A549 (cell line): ENCODE results near the gene FAM47E. TPM values are rescaled to one million over a fixed set of nuclear protein-coding genes. Genes with fewer than 3 reads are reported as not detected.

Source experiments
- ATAC-seq, 2 experiments: fragments of 200-7000 bp in 1 of 2; fragments of >200 bp in 1 of 2; cut with Nextera tagmentation in 1 of 2; cut with Tn5 transposase in 1 of 2; 3 replicates each; pipeline versions ENCODE4 v1.8.0 to v1.9.1; 2018 to 2020; ENCODE audit warnings: mild to moderate bottlenecking in 1 of 2, moderate library complexity in 1 of 2
- CTCF ChIA-PET: fragments of 300-600 bp; sonication (Branson Sonifier 250); formaldehyde crosslinking; extraction: SDS; loops from one replicate; lab custom pipeline; 2021; ENCODE audit warnings: antibody characterized with exemption, inconsistent platforms; lab: Yijun Ruan, JAX
- POLR2A ChIA-PET: fragments of 350-600 bp; formaldehyde crosslinking; extraction: SDS; loops from one replicate; lab custom pipeline; 2021; ENCODE audit warnings: antibody characterized with exemption, inconsistent platforms; lab: Yijun Ruan, JAX
- DNase-seq, 2 experiments: peaks; one replicate each; pipeline versions ENCODE4 v3.0.0 to v3.0.0-alpha.2; 2011 to 2016; ENCODE audit warnings: low read depth in 1 of 2, low spot score in 1 of 2
- FAIRE-seq: peaks from 2 replicates; lab custom pipeline; 2011; peaks lifted over from hg19 to GRCh38; lab: Jason Lieb, UNC
- H3K27ac ChIP-seq, 2 experiments: fragments of >200 bp; sonication (Bioruptor Twin); formaldehyde crosslinking; 3 replicates each; pipeline ENCODE4 v1.5.1; 2016 to 2017
- H3K4me1 ChIP-seq: fragments of >200 bp; sonication (Bioruptor Twin); formaldehyde crosslinking; 3 replicates; pipeline ENCODE4 v1.6.1; 2016
- H3K4me2 ChIP-seq: fragments of >200 bp; sonication (Bioruptor Twin); formaldehyde crosslinking; 3 replicates; pipeline ENCODE4 v1.6.1; 2016
- H3K4me3 ChIP-seq: fragments of >200 bp; sonication (Bioruptor Twin); formaldehyde crosslinking; 3 replicates; pipeline ENCODE4 v1.5.1; 2016
- H3K9me3 ChIP-seq: fragments of >200 bp; sonication (Bioruptor Twin); formaldehyde crosslinking; 3 replicates; pipeline ENCODE4 v1.6.1; 2016
- BCL3 ChIP-seq: fragments of >200 bp; sonication (Bioruptor Twin); formaldehyde crosslinking; IDR thresholded peaks from 3 replicates; pipeline ENCODE4 v1.6.1; 2016
- CBX2 ChIP-seq: fragments of 200-600 bp; sonication (generic); IDR thresholded peaks from 2 replicates; pipeline ENCODE4 v1.6.1; 2016; ENCODE audit warnings: low read depth, mild to moderate bottlenecking, borderline replicate concordance
- CHD2 ChIP-seq: fragments of 150-350 bp; IDR thresholded peaks from 2 replicates; pipeline ENCODE4 v1.6.1; 2014; ENCODE audit warnings: low read length; ENCODE audit not compliant: partially characterized antibody
- EHF ChIP-seq: fragments of 250-450 bp; sonication (Bioruptor Pico); IDR thresholded peaks from 2 replicates; pipeline ENCODE4 v1.5.0; 2020; ENCODE audit warnings: mild to moderate bottlenecking
- EP300 ChIP-seq, 2 experiments: fragments of >200 bp; sonication (Bioruptor Twin); formaldehyde crosslinking; IDR thresholded peaks; 2 replicates in 1 of 2; 3 replicates in 1 of 2; pipeline ENCODE4 v1.6.1; 2016 to 2017
- ESRRA ChIP-seq: fragments of 150-350 bp; IDR thresholded peaks from 2 replicates; pipeline ENCODE4 v1.6.1; 2014; ENCODE audit warnings: mild to moderate bottlenecking, low read length, borderline replicate concordance
- FOSB ChIP-seq: fragments of 250-450 bp; sonication (Bioruptor Pico); IDR thresholded peaks from 2 replicates; pipeline ENCODE4 v1.5.0; 2020; ENCODE audit warnings: mild to moderate bottlenecking, moderate library complexity
- FOSL2 ChIP-seq, 2 experiments: fragments of 450-650 bp in 1 of 2; fragments of >200 bp in 1 of 2; sonication (Bioruptor Twin) in 1 of 2; formaldehyde crosslinking; IDR thresholded peaks; 2 replicates each; pipeline versions ENCODE4 v1.5.0 to v1.6.1; 2016 to 2020; ENCODE audit warnings: mild to moderate bottlenecking in 1 of 2, moderate library complexity in 1 of 2
- FOXS1 ChIP-seq: fragments of 250-450 bp; sonication (Bioruptor Pico); IDR thresholded peaks from 2 replicates; pipeline ENCODE4 v1.5.0; 2020; ENCODE audit warnings: mild to moderate bottlenecking, moderate library complexity
- HES2 ChIP-seq: fragments of >200 bp; sonication (Bioruptor Twin); formaldehyde crosslinking; IDR thresholded peaks from 2 replicates; pipeline ENCODE4 v1.6.1; 2016
- HMGXB4 ChIP-seq: fragments of 250-450 bp; sonication (Bioruptor Pico); IDR thresholded peaks from 2 replicates; pipeline ENCODE4 v1.5.0; 2021; ENCODE audit warnings: mild to moderate bottlenecking, moderate library complexity, borderline replicate concordance
- HOXB13 ChIP-seq: fragments of 250-450 bp; sonication (Bioruptor Pico); IDR thresholded peaks from 2 replicates; pipeline ENCODE4 v1.5.0; 2020; ENCODE audit warnings: low read depth, mild to moderate bottlenecking, moderate library complexity
- HOXB5 ChIP-seq: fragments of 250-450 bp; sonication (Bioruptor Pico); IDR thresholded peaks from 2 replicates; pipeline ENCODE4 v1.5.0; 2020; ENCODE audit warnings: mild to moderate bottlenecking, moderate library complexity
- KDM1A ChIP-seq: fragments of 200-600 bp; sonication (generic); IDR thresholded peaks from 2 replicates; pipeline ENCODE4 v1.6.1; 2016; ENCODE audit warnings: low read depth, mild to moderate bottlenecking
- KDM5A ChIP-seq: fragments of 200-600 bp; sonication (generic); IDR thresholded peaks from 2 replicates; pipeline ENCODE4 v1.6.1; 2016; ENCODE audit warnings: antibody characterized with exemption, mild to moderate bottlenecking
- MYC ChIP-seq: IDR thresholded peaks from 2 replicates; pipeline ENCODE4 v1.6.1; 2012; ENCODE audit warnings: mild to moderate bottlenecking, inconsistent platforms, low read length, improper control_type of control experiment, borderline replicate concordance
- POLR2A ChIP-seq: IDR thresholded peaks from 2 replicates; pipeline ENCODE4 v1.6.1; 2012; ENCODE audit warnings: mild to moderate bottlenecking, low read length
- RCOR1 ChIP-seq: fragments of 150-350 bp; IDR thresholded peaks from 2 replicates; pipeline ENCODE4 v1.6.1; 2014; ENCODE audit warnings: antibody characterized with exemption, low read length, low read depth
- REST ChIP-seq: fragments of 200-600 bp; sonication (generic); IDR thresholded peaks from 2 replicates; pipeline ENCODE4 v1.6.1; 2016; ENCODE audit warnings: antibody characterized with exemption, mild to moderate bottlenecking, moderate library complexity
- RFX5 ChIP-seq: fragments of 450-650 bp; IDR thresholded peaks from 2 replicates; pipeline ENCODE4 v1.7.1; 2014; ENCODE audit warnings: antibody characterized with exemption, mild to moderate bottlenecking, moderate library complexity
- SREBF2 ChIP-seq: fragments of 450-650 bp; IDR thresholded peaks from 2 replicates; pipeline ENCODE4 v1.6.1; 2014; ENCODE audit warnings: mild to moderate bottlenecking, moderate library complexity
- TFCP2L1 ChIP-seq: fragments of 250-450 bp; sonication (Bioruptor Pico); IDR thresholded peaks from 2 replicates; pipeline ENCODE4 v1.5.0; 2021; ENCODE audit warnings: mild to moderate bottlenecking
- ZC3H11A ChIP-seq: fragments of 450-650 bp; IDR thresholded peaks from 2 replicates; pipeline ENCODE4 v1.6.1; 2014; ENCODE audit warnings: antibody characterized with exemption, mild to moderate bottlenecking
- ZFP36 ChIP-seq: fragments of 450-650 bp; IDR thresholded peaks from 2 replicates; pipeline ENCODE4 v1.6.1; 2014; ENCODE audit warnings: borderline replicate concordance; ENCODE audit not compliant: partially characterized antibody
- ZNF302 ChIP-seq: fragments of 250-450 bp; sonication (Bioruptor Pico); IDR thresholded peaks from 2 replicates; pipeline ENCODE4 v1.9.0; 2021; ENCODE audit warnings: inconsistent platforms, mild to moderate bottlenecking, moderate library complexity
- WGBS: methylation state at CpG from one replicate; pipeline ENCODE4 v1.1.6; 2017; ENCODE audit errors: missing lambda C conversion rate; 5-methylcytosine and 5-hydroxymethylcytosine counted together
- polyA plus RNA-seq, 4 experiments: library from polyadenylated mRNA; depleted of rRNA in 3 of 4; stranded (reverse); fragments of >200 nt; fragmentation: RNase III in 1 of 4; extraction: RNeasy Plus Mini Kit Qiagen cat#74134 plus additional on column Dnase treatment in 1 of 4; gene quantifications; 2 replicates in 3 of 4; 3 replicates in 1 of 4; pipeline ENCODE4 v1.2.3, GENCODE V29; 2011 to 2017

Gene FAM47E
- polyA plus RNA-seq, 2 of the 4 experiments (the other 2 are of a cell fraction), result 0.23 to 0.85 TPM

- ChIA-PET POLR2A (interaction anchor here (1.5 kb wide), 1 partner anchor 102 kb away, joined by 3 read pairs; the partner anchor contains the start of gene STBD1), CTCF (interaction anchor here (2.1 kb wide), 1 partner anchor 25 kb away, joined by 7 read pairs; no protein-coding TSS in a partner anchor)
- FAIRE-seq, result no peak
- WGBS, result 89% methylated on average over 1 of the region's 1 CpG
- no peak for ATAC-seq
- Histone ChIP-seq H3K4me2 (no peak overlapping the region), H3K27ac (no peak overlapping the region), H3K4me1 (peaks cover 28% of the 10 kb centered on the region), H3K9me3 (no peaks in the 10 kb centered on the region), H3K4me3 (no peak overlapping the region)
- TF ChIP-seq EHF (CRISPR knock-in tag) (no peak), EP300 (IDR thresholded peaks at IDR 0.05) (no peak), CBX2 (no peak), HMGXB4 (no peak), RCOR1 (no peak), KDM1A (no peak), HOXB5 (CRISPR knock-in tag) (no peak), CHD2 (no peak), FOSB (CRISPR knock-in tag) (no peak), RFX5 (no peak), REST (no peak), TFCP2L1 (CRISPR knock-in tag) (no peak), HES2 (no peak), FOSL2 (IDR thresholded peaks at IDR 0.05) (no peak), FOSL2 (CRISPR knock-in tag; IDR thresholded peaks at IDR 0.05) (no peak), MYC (no peak), ZC3H11A (no peak), HOXB13 (CRISPR knock-in tag) (no peak)
- no peak for DNase-seq
Measured at GRCh38 chr4:76204936-76205335, 46.6 kb upstream of the FAM47E start.

- Histone ChIP-seq H3K9me3 (no peaks in the 10 kb centered on the region), H3K4me2 (no peak overlapping the region), H3K4me1 (peaks cover 27% of the 10 kb centered on the region), H3K27ac (no peak overlapping the region), H3K4me3 (no peak overlapping the region)
- ChIA-PET CTCF (interaction anchor here (2.1 kb wide), 1 partner anchor 26 kb away, joined by 7 read pairs; no protein-coding TSS in a partner anchor), POLR2A (no interaction called here)
- DNase-seq, result no peak
- no peak for FAIRE-seq
- TF ChIP-seq HES2 (no peak), ZNF302 (CRISPR knock-in tag) (no peak), POLR2A (no peak), TFCP2L1 (CRISPR knock-in tag) (no peak), SREBF2 (no peak), ESRRA (no peak), FOXS1 (CRISPR knock-in tag) (no peak), KDM5A (no peak), FOSL2 (IDR thresholded peaks at IDR 0.05) (no peak), FOSL2 (CRISPR knock-in tag; IDR thresholded peaks at IDR 0.05) (no peak), BCL3 (no peak), ZFP36 (no peak)
- no peak for ATAC-seq
Measured at GRCh38 chr4:76205476-76205875, 46.0 kb upstream of the FAM47E start.
